Heart right ventricle (tissue), 16 donors: ENCODE results near the gene UBAC2. TPM values are rescaled to one million over a fixed set of nuclear protein-coding genes. Genes with fewer than 3 reads are reported as not detected.
"Not testable (repeated sequence)": the region's sequence is repeated elsewhere in the genome, so short reads cannot be mapped to it uniquely, and the experiment has no call there.

Source experiments
- ATAC-seq, 8 donors: fragments of 200-7000 bp; cut with Tn5 transposase; one replicate each; pipeline ENCODE4 v1.9.1; 2020; ENCODE audit warnings: mild to moderate bottlenecking in 8 of 8, moderate library complexity in 8 of 8, moderate number of reproducible peaks in 1 of 8
- DNase-seq, 2 donors: peaks; one replicate each; pipeline ENCODE4 v3.0.0-alpha.2; 2020
- H3K27ac ChIP-seq, 10 donors: fragments of 200-600 bp; sonication (generic) in 2 of 10; one replicate each; pipeline versions ENCODE4 v1.5.0 to v1.8.0; 2020 to 2022; ENCODE audit warnings: mild to moderate bottlenecking in 3 of 10
- H3K27me3 ChIP-seq, 7 donors: fragments of 200-600 bp; one replicate each; pipeline ENCODE4 v1.8.0; 2021 to 2022; ENCODE audit warnings: mild to moderate bottlenecking in 2 of 7
- H3K36me3 ChIP-seq, 9 donors: fragments of 200-600 bp; sonication (generic) in 1 of 9; one replicate each; pipeline versions ENCODE4 v1.5.0 to v1.8.0; 2020 to 2022; ENCODE audit warnings: mild to moderate bottlenecking in 2 of 9
- H3K4me1 ChIP-seq, 9 donors: fragments of 200-600 bp; sonication (generic) in 1 of 9; one replicate each; pipeline versions ENCODE4 v1.5.0 to v1.8.0; 2020 to 2022; ENCODE audit warnings: mild to moderate bottlenecking in 4 of 9
- H3K4me3 ChIP-seq, 10 donors: fragments of 200-600 bp; sonication (generic) in 2 of 10; one replicate each; pipeline versions ENCODE4 v1.5.0 to v1.8.0; 2020 to 2022; ENCODE audit warnings: mild to moderate bottlenecking in 7 of 10, moderate library complexity in 2 of 10
- H3K9me3 ChIP-seq, 11 donors: fragments of 200-600 bp in 10 of 11; sonication (generic) in 2 of 11; one replicate each; pipeline versions ENCODE4 v1.5.0 to v1.8.0; 2013 to 2022; ENCODE audit warnings: mild to moderate bottlenecking in 2 of 11, control low read depth in 1 of 11, moderate library complexity in 1 of 11
- WGBS, 2 donors: extraction: QIAGEN DNeasy Blood & Tissue Kit; methylation state at CpG; one replicate each; pipeline ENCODE4 v1.1.7; 2013; ENCODE audit warnings: inconsistent platforms in 1 of 2; 5-methylcytosine and 5-hydroxymethylcytosine counted together
- intact Hi-C, 10 donors: fragments of 100-400 bp; cut with DNase I; formaldehyde crosslinking; loops; one replicate each; pipeline versions ENCODE4 v1.11.1 to v1.14.2; 2022
- polyA plus RNA-seq, 2 donors: library from polyadenylated mRNA; stranded (reverse); fragments of 200-250 nt; gene quantifications; one replicate each; pipeline ENCODE4 v1.2.3, GENCODE V29; 2013
- total RNA-seq, 10 donors: library from RNA; stranded (reverse); fragmentation: NEBNext Ultra II Directional in 3 of 10; extraction: Animal tissue kit (Norgen Biotek cat#: 25700) in 3 of 10; gene quantifications; one replicate each; pipeline versions ENCODE4 v1.2.1 to v1.2.4, GENCODE V29; 2021 to 2023
- TF ChIP-seq, protein P1 (sequence below), 9 donors: fragments of 200-600 bp; sonication (generic) in 2 of 9; IDR thresholded peaks; one replicate each; pipeline versions ENCODE4 v1.5.0 to v1.8.0; 2021 to 2022; ENCODE audit warnings: antibody characterized with exemption in 9 of 9, mild to moderate bottlenecking in 5 of 9, moderate library complexity in 1 of 9
- donor health status: Arrhythmogenic right ventricular cardiomyopathy.
- donor health status: ischemic (EF 13 %, LVEDD 7.1; RV severe dilation, severe dysfunction).
- donor health status: healthy with polysubstance abuse.
- donor health status: DM: no; HTN: yes; CAD: no.
- donor health status: DM: no; HTN: no; CAD: no.
- donor health status: ischemic (EF 25% LVEDD 6.9; RV normal size, moderate dysfunction).
- donor health status: ischemic (EF 25% LVEDD 5.7; RV mildly dilated, moderate dysfunction).
- donor health status: healthy.
- donor health status: DM: yes; HTN: yes; CAD: no.
- donor health status: Ischemic cardiomyopathy.
- donor health status: ischemic (EF 35%, LVEDD 5.7; RV mildly dilated, moderate dysfunction).
- donor health status: nonischemic (EF 11% LVEDD 7.7; RV severe dilation, severe dysfunction).
- donor health status: DM: yes; HTN: yes; CAD: no.
- donor health status: PGD.
- donor health status: ischemic (EF 29% LVEDD 5.4; RV normal size, mild dysfunction).
- donor health status: nonischemic (EF 23%, LVEDD 6.1; RV moderate dilation, normal function).

Gene UBAC2
- total and polyA plus RNA-seq, 12 donors = 31.8 to 60.4 (median 47.0) TPM

- Histone ChIP-seq H3K36me3 (no peaks in the 10 kb centered on the region), H3K27me3 (no peaks in the 10 kb centered on the region), H3K4me3 (no peak overlapping the region), H3K9me3 (no peaks in the 10 kb centered on the region), H3K4me1 (peaks cover 0 to 70% (median 57%) of the 10 kb centered on the region in 9 donors), H3K27ac (peak overlapping the region in 6 of 10 donors; percentile 33 to 84 (median 71))
- ATAC-seq = no peak
- WGBS, 2 donors = 71 to 86% methylated on average over 3 of the region's 3 CpGs
- DNase-seq = no peak
- intact Hi-C loops = no loop called here
- TF ChIP-seq, protein P1, sequence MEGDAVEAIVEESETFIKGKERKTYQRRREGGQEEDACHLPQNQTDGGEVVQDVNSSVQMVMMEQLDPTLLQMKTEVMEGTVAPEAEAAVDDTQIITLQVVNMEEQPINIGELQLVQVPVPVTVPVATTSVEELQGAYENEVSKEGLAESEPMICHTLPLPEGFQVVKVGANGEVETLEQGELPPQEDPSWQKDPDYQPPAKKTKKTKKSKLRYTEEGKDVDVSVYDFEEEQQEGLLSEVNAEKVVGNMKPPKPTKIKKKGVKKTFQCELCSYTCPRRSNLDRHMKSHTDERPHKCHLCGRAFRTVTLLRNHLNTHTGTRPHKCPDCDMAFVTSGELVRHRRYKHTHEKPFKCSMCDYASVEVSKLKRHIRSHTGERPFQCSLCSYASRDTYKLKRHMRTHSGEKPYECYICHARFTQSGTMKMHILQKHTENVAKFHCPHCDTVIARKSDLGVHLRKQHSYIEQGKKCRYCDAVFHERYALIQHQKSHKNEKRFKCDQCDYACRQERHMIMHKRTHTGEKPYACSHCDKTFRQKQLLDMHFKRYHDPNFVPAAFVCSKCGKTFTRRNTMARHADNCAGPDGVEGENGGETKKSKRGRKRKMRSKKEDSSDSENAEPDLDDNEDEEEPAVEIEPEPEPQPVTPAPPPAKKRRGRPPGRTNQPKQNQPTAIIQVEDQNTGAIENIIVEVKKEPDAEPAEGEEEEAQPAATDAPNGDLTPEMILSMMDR (IDR thresholded peaks at IDR 0.05) = no peak
These were observed 30.3 kb downstream of the UBAC2 start for GRCh38 chr13:99230991-99231390.

DNA sequence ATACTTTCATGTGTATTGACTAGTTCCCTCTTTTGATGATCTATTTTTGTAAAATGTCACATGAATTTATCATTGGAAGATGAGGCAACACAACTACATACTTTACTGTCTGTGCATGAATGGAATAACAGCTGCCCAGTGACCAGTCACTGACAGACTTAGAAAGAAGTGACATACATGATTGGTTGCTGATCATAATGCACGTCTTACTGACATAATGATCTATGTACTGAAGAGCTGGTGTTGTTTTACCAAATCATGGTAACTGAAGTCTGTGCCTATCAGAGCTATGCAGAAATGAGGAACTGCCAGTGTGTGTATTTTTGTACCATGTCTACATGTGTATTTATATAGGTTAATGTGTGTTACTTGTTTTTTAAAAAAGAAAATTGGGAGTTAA is 31.1 kb downstream of the UBAC2 start:
- no peaks in the 10 kb centered on the region for H3K36me3 ChIP-seq
- 72 to 73% methylated on average over 1 of the region's 1 CpG for WGBS, 2 donors
- TF ChIP-seq, protein P1 (IDR thresholded peaks at IDR 0.05) = no peak
- DNase-seq = no peak
- H3K27me3 ChIP-seq = no peaks in the 10 kb centered on the region
- H3K4me3 ChIP-seq = no peak overlapping the region
- intact Hi-C loops = no loop called here
- ATAC-seq = peak in 3 of 8 donors; percentile 24 to 30 (median 28)
- H3K4me1 ChIP-seq = peaks cover 0 to 63% (median 50%) of the 10 kb centered on the region in 9 donors
- H3K9me3 ChIP-seq = no peaks in the 10 kb centered on the region
- H3K27ac ChIP-seq = peak overlapping the region in 6 of 10 donors; percentile 33 to 84 (median 71)

DNA sequence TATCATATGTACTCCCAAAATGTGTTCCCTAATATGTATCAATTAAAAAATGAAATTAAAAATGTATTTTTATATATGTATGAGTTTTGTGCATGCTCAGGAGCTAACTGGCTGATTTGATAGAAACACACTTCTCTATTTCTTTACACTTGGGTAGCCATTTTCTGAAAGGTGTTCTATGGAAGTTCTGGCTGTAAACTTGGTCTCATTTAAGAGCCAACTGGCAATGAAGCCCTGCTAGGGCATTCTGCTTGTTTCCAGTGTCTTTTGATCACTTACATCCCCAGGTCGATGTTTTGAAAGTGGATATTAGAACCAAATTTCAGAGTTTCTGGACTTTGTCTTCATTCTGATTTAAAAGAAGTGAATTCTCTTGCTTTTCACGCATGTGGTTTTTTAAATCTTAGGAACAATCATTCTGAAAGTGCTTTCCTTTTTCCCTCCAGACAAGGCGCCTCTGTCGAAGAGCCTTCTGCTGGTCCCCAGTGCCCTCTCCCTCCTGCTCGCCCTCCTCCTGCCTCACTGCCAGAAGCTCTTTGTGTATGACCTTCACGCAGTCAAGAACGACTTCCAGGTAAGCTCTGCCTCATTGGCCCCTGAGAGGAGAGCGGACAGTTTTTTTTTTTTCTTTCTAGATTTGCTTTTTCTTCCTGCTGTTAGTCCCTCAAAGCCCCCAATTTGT is 37.5 kb downstream of the UBAC2 start:
- peak overlapping the region in 3 of 10 donors; percentile 19 to 77 (median 22) for H3K27ac ChIP-seq

DNA sequence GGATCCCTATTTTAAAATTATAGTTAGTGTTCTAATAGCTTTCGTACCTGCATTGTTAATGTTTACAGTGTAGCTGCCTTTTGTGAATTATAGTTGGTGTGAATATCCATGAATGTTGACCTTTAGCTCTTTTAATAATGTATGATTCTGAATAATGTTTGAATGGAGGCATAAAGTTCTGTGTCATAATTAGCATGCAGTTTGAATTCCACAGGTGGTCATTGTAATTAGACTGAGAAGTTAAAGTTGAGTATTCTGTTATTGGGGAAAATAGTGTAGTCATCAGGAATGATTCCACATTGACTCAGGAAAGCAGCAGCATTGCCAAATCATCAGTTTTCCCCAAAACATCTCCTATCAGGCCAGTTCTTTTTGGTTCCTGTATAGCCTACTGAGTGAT is 45.4 kb downstream of the UBAC2 start:
- 96 to 100% methylated on average over 1 of the region's 1 CpG for WGBS, 2 donors
- DNase-seq = no peak
- H3K27me3 ChIP-seq = no peaks in the 10 kb centered on the region
- intact Hi-C loops = no loop called here
- H3K9me3 ChIP-seq = peaks cover 0 to 3% (median 0%) of the 10 kb centered on the region in 11 donors
- H3K36me3 ChIP-seq = peaks cover 0 to 52% (median 11%) of the 10 kb centered on the region in 9 donors
- no peak for ATAC-seq
- H3K27ac ChIP-seq = no peak overlapping the region
- TF ChIP-seq, protein P1 (IDR thresholded peaks at IDR 0.05) = no peak
- H3K4me1 ChIP-seq = no peaks in the 10 kb centered on the region
- no peak overlapping the region for H3K4me3 ChIP-seq

More for the DNA sequence above, 37.5 kb downstream of the UBAC2 start:
- 70 to 76% methylated on average over 8 of the region's 8 CpGs for WGBS, 2 donors
- Histone ChIP-seq H3K36me3 (peaks cover 0 to 33% (median 12%) of the 10 kb centered on the region in 9 donors), H3K4me3 (peak overlapping the region in 1 of 10 donors; percentile 32), H3K4me1 (peaks cover 0 to 26% (median 12%) of the 10 kb centered on the region in 9 donors), H3K27me3 (no peaks in the 10 kb centered on the region), H3K9me3 (no peaks in the 10 kb centered on the region)
- DNase-seq = no peak
- peak in 1 of 8 donors; percentile 66 for ATAC-seq
- intact Hi-C loops = no loop called here
- TF ChIP-seq, protein P1 (IDR thresholded peaks at IDR 0.05) = no peak

GRCh38 chr13:99249178-99249577 is 48.5 kb downstream of the UBAC2 start:
- WGBS, 2 donors = 99 to 100% methylated on average over 3 of the region's 3 CpGs
- H3K36me3 ChIP-seq = peaks cover 0 to 45% (median 10%) of the 10 kb centered on the region in 9 donors
- H3K27me3 ChIP-seq, DNase-seq, H3K27ac ChIP-seq, H3K4me1 ChIP-seq, H3K9me3 ChIP-seq, ATAC-seq, H3K4me3 ChIP-seq, intact Hi-C loops: not testable (repeated sequence)

GRCh38 chr13:99249606-99250005 is 49.0 kb downstream of the UBAC2 start:
- intact Hi-C loops, H3K9me3 ChIP-seq, ATAC-seq, H3K27me3 ChIP-seq, H3K4me3 ChIP-seq, H3K27ac ChIP-seq, DNase-seq, H3K4me1 ChIP-seq: not testable (repeated sequence)
- 97 to 98% methylated on average over 2 of the region's 2 CpGs for WGBS, 2 donors
- H3K36me3 ChIP-seq = peaks cover 0 to 45% (median 6%) of the 10 kb centered on the region in 9 donors
